HFFc6 (cell line): Measurements from ENCODE around the gene PITRM1. TPM values are rescaled to one million over a fixed set of nuclear protein-coding genes. Genes with fewer than 3 reads are reported as not detected.
A peak's percentile ranks its signal among the peaks of the same experiment; 100 is the strongest.

Experiments
- DNase-seq: peaks from one replicate; pipeline ENCODE4 v3.0.0-alpha.2; 2018
- H3K27ac Mint-ChIP-seq: 2 replicates; pipeline ENCODE4 v1.8.0; 2020; ENCODE audit warnings: mild to moderate bottlenecking, mixed read lengths
- H3K27me3 Mint-ChIP-seq: 2 replicates; pipeline ENCODE4 v1.8.0; 2021; ENCODE audit warnings: mild to moderate bottlenecking, moderate library complexity, mixed read lengths; ENCODE audit not compliant: insufficient read depth
- H3K36me3 Mint-ChIP-seq: 2 replicates; pipeline ENCODE4 v1.8.0; 2021; ENCODE audit warnings: low read depth, mixed read lengths
- H3K4me1 Mint-ChIP-seq: 2 replicates; pipeline ENCODE4 v1.8.0; 2020; ENCODE audit warnings: low read depth, mixed read lengths
- H3K4me3 Mint-ChIP-seq: 2 replicates; pipeline ENCODE4 v1.8.0; 2020; ENCODE audit warnings: mild to moderate bottlenecking, moderate library complexity, mixed read lengths
- H3K9me3 Mint-ChIP-seq: 2 replicates; pipeline ENCODE4 v1.8.0; 2020; ENCODE audit warnings: mild to moderate bottlenecking, mixed read lengths
- CTCF ChIP-seq: fragments of 200-600 bp; sonication (generic); IDR thresholded peaks from 2 replicates; pipeline ENCODE4 v1.5.0; 2021; ENCODE audit warnings: antibody characterized with exemption, mild to moderate bottlenecking
- total RNA-seq, 6 experiments: library from RNA; stranded (reverse); fragmentation: NEBNext Ultra II Directional; extraction: Animal tissue kit (Norgen Biotek cat#: 25700); gene quantifications; 2 replicates in 1 of 6; 3 replicates in 5 of 6; pipeline ENCODE4 v1.2.3, GENCODE V29; 2021

The PITRM1 gene
- total RNA-seq, 6 experiments from 2014 or later: 106 to 124 (median 112) TPM

GRCh38 chr10:3162533-3162932, 10.0 kb downstream of the PITRM1 start:
- Mint-ChIP-seq H3K4me1 (no peaks in the 10 kb centered on the region), H3K4me3 (no peak overlapping the region), H3K27me3 (no peaks in the 10 kb centered on the region; the same call in 1 of the 2 replicates), H3K36me3 (peaks cover 55% of the 10 kb centered on the region), H3K27ac (no peak overlapping the region), H3K9me3 (no peaks in the 10 kb centered on the region)
- DNase-seq: no peak
- peak; percentile 36; the same call in 1 of the 2 replicates for TF ChIP-seq CTCF

DNA sequence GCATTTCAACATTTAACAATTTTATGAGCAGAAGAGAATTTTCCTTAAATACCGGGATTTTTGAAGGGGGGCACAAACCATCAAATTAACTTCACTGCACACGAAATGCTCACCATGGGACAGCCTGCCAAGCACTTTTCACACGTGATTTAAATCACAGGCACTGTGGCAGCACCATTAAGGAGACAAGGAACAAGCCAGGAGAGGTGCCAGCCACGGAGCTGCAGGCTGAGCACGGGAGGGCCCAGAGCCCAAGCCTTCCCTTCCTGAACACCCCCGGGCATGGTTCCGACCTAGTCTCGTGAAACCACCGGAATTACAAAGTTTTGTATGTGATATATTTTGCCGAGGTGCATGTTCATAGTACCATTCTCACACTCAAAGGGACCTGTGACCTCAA, 13.4 kb downstream of the PITRM1 start:
- Mint-ChIP-seq H3K27ac (no peak overlapping the region), H3K4me3 (no peak overlapping the region), H3K9me3 (no peaks in the 10 kb centered on the region), H3K27me3 (no peaks in the 10 kb centered on the region), H3K4me1 (no peaks in the 10 kb centered on the region), H3K36me3 (peaks cover 59% of the 10 kb centered on the region)
- TF ChIP-seq CTCF: no peak
- no peak for DNase-seq

GRCh38 chr10:3154666-3155065, 17.9 kb downstream of the PITRM1 start:
- no peak for DNase-seq
- no peak overlapping the region for H3K27ac Mint-ChIP-seq
- TF ChIP-seq CTCF: no peak
- H3K9me3 Mint-ChIP-seq: no peaks in the 10 kb centered on the region
- H3K4me1 Mint-ChIP-seq: no peaks in the 10 kb centered on the region
- H3K36me3 Mint-ChIP-seq: peaks cover 51% of the 10 kb centered on the region
- no peaks in the 10 kb centered on the region for H3K27me3 Mint-ChIP-seq
- H3K4me3 Mint-ChIP-seq: no peak overlapping the region

DNA sequence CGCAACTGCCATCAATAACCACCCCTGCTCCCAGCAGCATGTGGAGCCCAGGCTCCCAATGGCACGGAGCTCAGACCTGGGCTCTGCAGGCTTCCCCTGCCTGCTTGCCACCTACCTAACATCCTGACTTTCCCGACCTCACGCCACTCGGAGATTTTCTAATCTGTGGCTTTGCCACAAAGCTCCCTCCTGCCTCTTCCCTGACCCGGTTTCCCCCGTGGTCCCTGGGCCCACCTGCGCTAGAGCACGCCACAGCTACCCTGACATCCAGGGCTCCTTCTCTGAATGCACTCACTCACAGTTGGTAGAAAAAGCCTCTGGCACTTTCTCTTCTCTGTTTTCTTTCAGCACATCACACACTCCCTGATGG, 20.0 kb downstream of the PITRM1 start:
- Mint-ChIP-seq H3K4me1 (no peaks in the 10 kb centered on the region), H3K27ac (no peak overlapping the region), H3K4me3 (no peak overlapping the region), H3K36me3 (peaks cover 49% of the 10 kb centered on the region), H3K9me3 (no peaks in the 10 kb centered on the region), H3K27me3 (no peaks in the 10 kb centered on the region)
- no peak for TF ChIP-seq CTCF
- no peak for DNase-seq

DNA sequence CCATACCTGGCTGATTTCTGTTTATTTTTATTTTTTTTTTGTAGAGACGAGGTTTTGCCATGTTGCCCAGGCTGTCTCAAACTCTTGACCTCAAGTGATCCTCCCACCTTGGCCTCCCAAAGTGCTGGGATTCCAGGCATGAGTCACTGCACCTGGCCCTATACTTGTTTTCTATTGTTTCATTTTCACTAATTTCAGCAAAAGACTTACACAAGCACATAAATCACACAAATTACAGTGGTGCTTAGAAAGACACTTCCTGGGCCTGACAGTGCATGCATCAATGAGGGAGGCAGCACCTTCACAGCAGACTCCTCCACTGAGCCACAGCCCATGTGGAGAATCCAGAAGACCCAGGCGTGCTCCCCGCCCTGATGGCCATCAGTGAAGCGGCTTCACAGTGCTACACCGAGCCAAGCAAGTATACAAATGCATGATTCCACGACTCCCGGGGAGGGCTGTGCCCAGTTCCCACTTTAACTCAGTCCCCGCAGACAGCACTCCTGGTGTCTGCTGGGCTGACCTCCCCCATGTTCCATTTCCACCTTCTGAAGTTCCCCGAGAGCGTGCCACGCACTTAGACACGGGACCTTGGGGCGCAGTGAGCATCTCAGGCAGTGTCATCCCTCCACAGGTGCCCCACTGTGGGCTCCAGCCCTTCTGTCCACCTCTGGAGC, 20.6 kb downstream of the PITRM1 start:
- H3K9me3 Mint-ChIP-seq: no peaks in the 10 kb centered on the region
- H3K4me3 Mint-ChIP-seq: no peak overlapping the region
- DNase-seq: no peak
- no peaks in the 10 kb centered on the region for H3K4me1 Mint-ChIP-seq
- no peak for TF ChIP-seq CTCF
- no peaks in the 10 kb centered on the region for H3K27me3 Mint-ChIP-seq
- H3K36me3 Mint-ChIP-seq: peaks cover 49% of the 10 kb centered on the region
- no peak overlapping the region for H3K27ac Mint-ChIP-seq
